OCI-LY1 (cell line): Measurements from ENCODE around the gene GGN.

ENCODE experiments used
- H2AFZ ChIP-seq: fragments of 200-600 bp; sonication (generic), shearing (Covaris generic); 2 replicates; pipeline ENCODE4 v1.6.0; 2014; ENCODE audit warnings: antibody characterized with exemption, mild to moderate bottlenecking, low read length
- H3F3A ChIP-seq: fragments of 200-600 bp; sonication (generic), shearing (Covaris generic); 2 replicates; pipeline ENCODE4 v1.6.0; 2014; ENCODE audit warnings: mild to moderate bottlenecking, antibody characterized with exemption, low read length, moderate library complexity; ENCODE audit not compliant: insufficient read depth
- H3K27ac ChIP-seq: fragments of 200-600 bp; sonication (generic); 2 replicates; pipeline ENCODE4 v1.5.1; 2014; ENCODE audit warnings: low read length, mixed run types, mild to moderate bottlenecking, low read depth; ENCODE audit not compliant: poor library complexity, severe bottlenecking
- H3K27me3 ChIP-seq: fragments of 200-600 bp; sonication (generic); 2 replicates; pipeline ENCODE4 v1.6.0; 2014; ENCODE audit warnings: antibody characterized with exemption, mild to moderate bottlenecking, low read length, moderate library complexity; ENCODE audit not compliant: insufficient read depth
- H3K36me3 ChIP-seq: fragments of 200-600 bp; sonication (generic); 2 replicates; pipeline ENCODE4 v1.6.1; 2014; ENCODE audit warnings: mild to moderate bottlenecking, antibody characterized with exemption, low read length, moderate library complexity, mixed read lengths; ENCODE audit not compliant: insufficient read depth
- H3K4me1 ChIP-seq: fragments of 200-600 bp; sonication (generic); 2 replicates; pipeline ENCODE4 v1.5.1; 2014; ENCODE audit warnings: mild to moderate bottlenecking, low read length, moderate library complexity; ENCODE audit not compliant: insufficient read depth, severe bottlenecking
- H3K4me2 ChIP-seq: fragments of 200-600 bp; sonication (generic), shearing (Covaris generic); 2 replicates; pipeline ENCODE4 v1.6.1; 2014; ENCODE audit warnings: low read length
- H3K4me3 ChIP-seq: fragments of 200-600 bp; sonication (generic); 2 replicates; pipeline ENCODE4 v1.5.1; 2014; ENCODE audit warnings: low read length, low read depth, mild to moderate bottlenecking, mixed read lengths; ENCODE audit not compliant: poor library complexity, severe bottlenecking
- H3K79me2 ChIP-seq: fragments of 200-600 bp; shearing (Covaris generic); 2 replicates; pipeline ENCODE4 v1.6.1; 2016; ENCODE audit warnings: mixed run types, low read length, mixed read lengths; ENCODE audit not compliant: insufficient read depth
- H3K9ac ChIP-seq: fragments of 200-600 bp; sonication (generic), shearing (Covaris generic); 2 replicates; pipeline ENCODE4 v1.6.1; 2014; ENCODE audit warnings: mild to moderate bottlenecking, low read length, mixed read lengths
- H3K9me2 ChIP-seq: fragments of 200-600 bp; sonication (generic), shearing (Covaris generic); 2 replicates; pipeline ENCODE4 v1.6.1; 2014; ENCODE audit warnings: low read depth, mild to moderate bottlenecking, low read length, mixed read lengths
- H3K9me3 ChIP-seq: fragments of 200-600 bp; shearing (Covaris generic); 2 replicates; pipeline ENCODE4 v1.6.1; 2014; ENCODE audit warnings: low read length, mixed read lengths
- H4K20me1 ChIP-seq: fragments of 200-600 bp; sonication (generic), shearing (Covaris generic); 2 replicates; pipeline ENCODE4 v1.6.0; 2016; ENCODE audit warnings: mild to moderate bottlenecking, low read length; ENCODE audit not compliant: insufficient read depth
- EZH2 ChIP-seq: fragments of 200-600 bp; sonication (generic), shearing (Covaris generic); IDR thresholded peaks from 2 replicates; pipeline ENCODE4 v1.8.0; 2017; ENCODE audit warnings: borderline replicate concordance, mixed run types, mild to moderate bottlenecking, antibody characterized with exemption, low read length, moderate library complexity, mixed read lengths
- TF ChIP-seq, protein P1 (sequence below): fragments of 200-600 bp; sonication (generic), shearing (Covaris generic); IDR thresholded peaks from 2 replicates; pipeline ENCODE4 v1.5.1; 2017; ENCODE audit warnings: mild to moderate bottlenecking, antibody characterized with exemption, low read length, moderate library complexity, mixed read lengths

GGN gene

DNA sequence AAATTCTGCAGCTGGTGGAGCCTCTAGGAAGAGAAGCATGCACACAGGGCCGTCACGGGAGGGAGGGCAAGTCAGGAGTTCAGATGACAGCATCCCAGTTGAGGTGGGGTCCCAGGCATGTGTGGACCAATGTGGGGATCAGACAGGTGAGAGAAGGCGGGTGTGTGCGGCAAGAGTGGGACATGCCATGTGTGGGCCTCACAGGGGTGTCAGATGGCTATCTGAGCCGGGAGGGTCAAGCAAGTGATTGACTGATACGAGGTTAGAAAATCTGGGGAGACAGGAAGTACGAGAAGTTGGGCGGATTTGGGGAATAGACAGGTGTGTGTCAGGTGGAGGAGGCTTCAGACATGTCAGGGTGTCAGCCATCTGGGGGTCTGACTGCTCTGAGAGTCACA is 29.3 kb upstream of the GGN start:
- Histone ChIP-seq H3K27ac (no peak overlapping the region), H3K36me3 (no peaks in the 10 kb centered on the region), H3K4me1 (peaks cover 14% of the 10 kb centered on the region), H3K4me3 (no peak overlapping the region), H3K79me2 (no peaks in the 10 kb centered on the region), H3K9me2 (no peaks in the 10 kb centered on the region), H3K9ac (no peak overlapping the region), H3F3A (no peaks in the 10 kb centered on the region), H4K20me1 (no peaks in the 10 kb centered on the region), H3K27me3 (no peaks in the 10 kb centered on the region; the same call in 1 of the 2 replicates), H3K4me2 (peak overlapping the region; percentile 62; the same call in 1 of the 2 replicates), H2AFZ (no peak overlapping the region), H3K9me3 (no peaks in the 10 kb centered on the region)
- no peak for TF ChIP-seq EZH2
- TF ChIP-seq, protein P1, sequence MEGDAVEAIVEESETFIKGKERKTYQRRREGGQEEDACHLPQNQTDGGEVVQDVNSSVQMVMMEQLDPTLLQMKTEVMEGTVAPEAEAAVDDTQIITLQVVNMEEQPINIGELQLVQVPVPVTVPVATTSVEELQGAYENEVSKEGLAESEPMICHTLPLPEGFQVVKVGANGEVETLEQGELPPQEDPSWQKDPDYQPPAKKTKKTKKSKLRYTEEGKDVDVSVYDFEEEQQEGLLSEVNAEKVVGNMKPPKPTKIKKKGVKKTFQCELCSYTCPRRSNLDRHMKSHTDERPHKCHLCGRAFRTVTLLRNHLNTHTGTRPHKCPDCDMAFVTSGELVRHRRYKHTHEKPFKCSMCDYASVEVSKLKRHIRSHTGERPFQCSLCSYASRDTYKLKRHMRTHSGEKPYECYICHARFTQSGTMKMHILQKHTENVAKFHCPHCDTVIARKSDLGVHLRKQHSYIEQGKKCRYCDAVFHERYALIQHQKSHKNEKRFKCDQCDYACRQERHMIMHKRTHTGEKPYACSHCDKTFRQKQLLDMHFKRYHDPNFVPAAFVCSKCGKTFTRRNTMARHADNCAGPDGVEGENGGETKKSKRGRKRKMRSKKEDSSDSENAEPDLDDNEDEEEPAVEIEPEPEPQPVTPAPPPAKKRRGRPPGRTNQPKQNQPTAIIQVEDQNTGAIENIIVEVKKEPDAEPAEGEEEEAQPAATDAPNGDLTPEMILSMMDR, result no peak

DNA sequence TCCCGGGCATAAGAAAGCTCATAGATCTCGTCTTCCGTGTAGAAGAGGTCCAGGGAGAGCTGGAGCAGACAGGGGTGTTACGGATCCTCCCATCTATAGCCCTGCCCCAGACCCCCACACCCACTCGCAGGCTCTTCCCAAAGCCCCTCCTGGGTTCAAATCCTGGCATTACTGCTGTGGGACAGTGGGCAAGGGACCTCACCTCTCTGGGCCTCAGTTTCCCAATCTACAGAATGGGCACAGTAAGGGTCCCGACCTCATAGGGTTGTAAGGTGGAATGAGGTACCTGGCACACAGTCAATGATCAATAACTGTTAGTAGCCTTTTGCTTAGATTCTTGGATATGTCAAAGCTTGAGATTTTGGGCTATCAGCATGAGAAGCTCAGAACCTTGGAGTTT is 25.6 kb upstream of the GGN start:
- Histone ChIP-seq H3K27me3 (no peaks in the 10 kb centered on the region; the same call in 1 of the 2 replicates), H3K9me2 (no peaks in the 10 kb centered on the region), H3K9me3 (no peaks in the 10 kb centered on the region), H2AFZ (no peak overlapping the region), H3K4me3 (no peak overlapping the region), H3K27ac (no peak overlapping the region), H3K4me1 (peaks cover 12% of the 10 kb centered on the region), H3K4me2 (no peak overlapping the region), H3K36me3 (no peaks in the 10 kb centered on the region), H4K20me1 (no peaks in the 10 kb centered on the region), H3K9ac (no peak overlapping the region), H3F3A (no peaks in the 10 kb centered on the region), H3K79me2 (no peaks in the 10 kb centered on the region)
- TF ChIP-seq, protein P1, result no peak
- TF ChIP-seq EZH2, result no peak

DNA sequence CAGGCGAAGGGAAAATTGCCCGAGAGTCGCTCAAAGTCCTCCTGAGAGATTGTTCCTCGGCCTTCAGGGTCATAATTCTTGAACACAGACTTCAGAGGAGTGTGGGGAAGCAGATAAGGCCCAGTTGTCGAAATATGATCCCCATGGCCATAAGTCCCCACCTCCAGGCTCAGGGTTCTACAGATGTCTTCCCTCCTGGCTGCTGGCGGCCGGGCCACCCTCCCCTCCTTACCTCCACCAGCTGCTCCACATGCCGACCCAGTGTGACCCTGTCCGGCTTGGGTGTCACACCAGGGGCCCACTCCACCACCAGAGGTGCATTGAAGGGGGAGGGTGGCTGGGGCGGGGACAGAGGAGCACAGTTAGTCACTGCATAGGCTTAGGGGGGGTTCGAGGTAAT is 25.1 kb upstream of the GGN start:
- no peaks in the 10 kb centered on the region; the same call in 1 of the 2 replicates for H3K27me3 ChIP-seq
- no peaks in the 10 kb centered on the region for H4K20me1 ChIP-seq
- H3K9me2 ChIP-seq, result no peaks in the 10 kb centered on the region
- no peak overlapping the region for H3K4me3 ChIP-seq
- H2AFZ ChIP-seq, result no peak overlapping the region
- no peaks in the 10 kb centered on the region for H3F3A ChIP-seq
- no peak overlapping the region for H3K9ac ChIP-seq
- H3K4me2 ChIP-seq, result no peak overlapping the region
- H3K79me2 ChIP-seq, result no peaks in the 10 kb centered on the region
- no peak overlapping the region for H3K27ac ChIP-seq
- H3K36me3 ChIP-seq, result no peaks in the 10 kb centered on the region
- TF ChIP-seq, protein P1, result no peak
- TF ChIP-seq EZH2, result no peak
- peaks cover 8% of the 10 kb centered on the region for H3K4me1 ChIP-seq
- no peaks in the 10 kb centered on the region for H3K9me3 ChIP-seq
